Stimulated activated CD4-positive, alpha-beta T cell treated with anti-CD3 and anti-CD28 coated beads, Interleukin-1b, Interleukin-23, amount 100 ng/mL, for 48 hours (primary cell): ENCODE measurements around the gene TRPV4.

Experiments used
- DNase-seq: peaks from one replicate; pipeline ENCODE4 v3.0.0-alpha.2; 2020

The TRPV4 gene

DNA sequence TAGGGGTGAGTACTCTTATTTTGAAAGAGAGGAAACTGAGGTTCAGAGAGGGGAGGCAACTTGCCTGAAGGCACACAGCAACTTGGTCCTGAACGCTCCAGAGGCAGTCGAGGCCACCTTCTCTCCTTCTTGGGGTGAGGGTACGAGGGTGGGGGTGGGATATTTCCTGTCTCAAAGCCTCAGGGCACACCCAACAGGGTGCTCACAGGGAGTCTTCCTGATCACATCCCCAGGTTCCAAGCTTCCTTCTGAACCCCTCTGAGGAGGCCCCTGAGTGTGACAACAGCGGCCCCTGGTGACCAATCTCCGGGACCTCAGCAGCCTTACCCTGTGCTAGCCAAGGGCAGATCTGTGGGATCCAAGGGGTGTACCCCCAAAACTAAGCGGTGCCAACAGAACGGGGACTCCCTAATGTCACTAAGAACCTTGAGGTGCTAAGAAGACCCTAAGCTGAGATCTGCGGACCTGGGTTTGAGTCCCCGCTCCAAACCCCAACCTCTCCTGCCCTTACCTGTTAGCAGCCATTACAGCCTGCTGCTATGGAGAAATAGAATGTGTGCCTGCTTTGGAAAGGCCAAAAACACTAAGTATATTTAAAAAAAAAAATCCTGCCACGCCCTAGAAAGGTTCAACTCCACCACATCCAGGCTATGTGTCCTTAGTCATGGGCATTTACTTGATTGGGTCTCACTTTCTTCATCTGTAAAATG is 57.9 kb downstream of the TRPV4 start:
- DNase-seq, result peak; percentile 67

DNA sequence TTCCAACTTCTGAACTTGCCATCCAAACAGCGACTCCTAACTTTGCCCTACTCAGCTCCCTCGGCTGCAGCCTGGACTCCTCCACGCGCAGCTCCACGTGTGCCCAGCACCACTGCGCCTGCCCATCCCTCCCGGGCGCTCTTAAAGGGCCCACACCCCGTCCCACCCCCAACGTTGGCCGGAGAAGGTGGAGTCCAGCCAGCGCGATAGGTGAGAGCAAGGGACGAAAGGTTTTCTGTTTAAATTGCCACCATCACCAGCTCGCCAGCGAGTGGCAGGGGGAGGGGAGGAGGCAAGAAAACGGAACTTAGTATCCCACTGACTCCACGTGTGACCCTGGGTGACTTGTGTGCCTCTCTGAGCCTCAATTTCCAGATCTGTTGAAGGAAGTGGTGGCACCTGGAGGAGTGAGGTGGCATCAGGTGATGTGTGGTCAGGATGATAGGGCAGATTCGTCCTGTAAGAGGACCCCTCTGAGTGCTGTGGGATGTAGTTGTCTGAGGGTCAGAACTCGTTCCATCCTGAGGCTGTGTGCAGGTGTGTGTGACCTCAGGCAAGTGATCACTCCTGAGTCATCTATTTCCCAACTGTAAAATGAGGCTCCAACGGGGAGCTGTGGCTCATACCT is 59.7 kb downstream of the TRPV4 start:
- DNase-seq, result no peak

DNA sequence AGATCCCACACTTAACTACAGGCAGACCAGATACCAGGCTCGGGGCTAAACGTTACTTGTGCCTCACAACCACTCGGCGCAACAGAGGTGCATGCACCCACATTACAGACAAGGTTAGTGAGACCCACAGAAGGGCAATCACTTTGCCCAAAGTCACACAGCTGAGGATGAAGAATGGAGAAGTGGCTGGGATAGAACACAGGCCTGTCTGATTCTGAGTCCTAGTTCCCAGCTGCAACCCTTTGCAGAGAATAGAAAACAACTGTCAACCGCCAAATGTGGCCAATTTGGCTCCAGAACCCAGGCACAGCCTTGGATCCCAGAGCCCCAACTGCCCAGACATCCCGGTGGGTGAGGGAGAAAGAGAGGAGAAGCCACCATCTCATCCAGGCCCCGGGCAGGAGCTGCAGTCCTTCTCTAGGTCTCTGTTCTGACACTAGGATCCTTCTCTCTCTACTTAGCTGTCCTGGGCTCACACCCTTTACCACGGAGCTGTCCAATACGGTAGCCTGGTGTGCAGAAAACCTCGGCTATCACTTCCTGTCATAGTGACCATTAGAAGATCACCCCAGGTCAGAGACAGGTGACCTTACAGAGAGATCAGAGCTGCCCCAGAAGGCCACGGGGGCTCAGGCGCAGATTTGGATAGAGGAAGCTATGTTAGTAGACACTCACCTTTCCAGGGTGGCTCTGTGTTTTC is 60.4 kb downstream of the TRPV4 start:
- no peak for DNase-seq

DNA sequence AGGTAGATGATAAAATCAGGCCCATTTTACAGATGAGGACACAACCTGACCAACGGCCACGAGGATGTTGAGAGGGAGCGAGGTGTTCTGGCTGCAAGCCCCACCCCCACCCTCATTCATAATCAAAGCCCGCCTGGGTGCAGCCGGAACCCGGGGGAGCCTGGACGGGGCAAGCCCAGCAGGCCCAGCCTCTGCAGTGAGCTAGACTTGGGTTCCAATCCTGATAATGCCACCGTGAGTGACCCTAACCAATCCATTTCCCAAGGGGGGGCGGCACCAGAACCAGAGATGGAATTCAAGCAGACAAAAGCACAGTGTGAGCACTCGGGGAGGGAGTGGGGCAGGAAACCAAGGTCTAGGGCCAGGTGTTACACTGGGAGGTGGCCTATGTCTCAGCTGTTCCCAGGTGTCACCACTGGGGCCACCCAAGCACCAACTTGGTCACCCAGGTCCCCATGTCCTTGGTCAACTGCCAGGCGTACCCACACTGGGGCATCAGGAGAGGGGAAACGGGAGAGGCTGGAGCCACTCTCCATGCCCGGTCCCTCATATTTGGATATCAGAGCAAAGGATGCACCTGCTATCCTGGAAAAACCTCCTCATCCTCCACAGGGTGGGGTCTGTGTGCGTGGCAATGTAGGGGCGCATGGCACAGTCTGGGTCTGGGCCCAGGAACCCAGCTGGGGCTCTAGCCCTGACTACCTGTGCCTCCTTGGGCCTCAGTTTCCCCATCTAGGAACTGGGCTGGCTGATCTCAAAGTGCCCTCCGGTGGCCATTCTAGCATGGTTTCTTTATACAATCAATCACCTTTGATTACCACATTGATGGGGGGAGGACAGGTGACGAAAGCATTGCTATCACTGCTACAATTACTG is 61.2 kb downstream of the TRPV4 start:
- no peak for DNase-seq

DNA sequence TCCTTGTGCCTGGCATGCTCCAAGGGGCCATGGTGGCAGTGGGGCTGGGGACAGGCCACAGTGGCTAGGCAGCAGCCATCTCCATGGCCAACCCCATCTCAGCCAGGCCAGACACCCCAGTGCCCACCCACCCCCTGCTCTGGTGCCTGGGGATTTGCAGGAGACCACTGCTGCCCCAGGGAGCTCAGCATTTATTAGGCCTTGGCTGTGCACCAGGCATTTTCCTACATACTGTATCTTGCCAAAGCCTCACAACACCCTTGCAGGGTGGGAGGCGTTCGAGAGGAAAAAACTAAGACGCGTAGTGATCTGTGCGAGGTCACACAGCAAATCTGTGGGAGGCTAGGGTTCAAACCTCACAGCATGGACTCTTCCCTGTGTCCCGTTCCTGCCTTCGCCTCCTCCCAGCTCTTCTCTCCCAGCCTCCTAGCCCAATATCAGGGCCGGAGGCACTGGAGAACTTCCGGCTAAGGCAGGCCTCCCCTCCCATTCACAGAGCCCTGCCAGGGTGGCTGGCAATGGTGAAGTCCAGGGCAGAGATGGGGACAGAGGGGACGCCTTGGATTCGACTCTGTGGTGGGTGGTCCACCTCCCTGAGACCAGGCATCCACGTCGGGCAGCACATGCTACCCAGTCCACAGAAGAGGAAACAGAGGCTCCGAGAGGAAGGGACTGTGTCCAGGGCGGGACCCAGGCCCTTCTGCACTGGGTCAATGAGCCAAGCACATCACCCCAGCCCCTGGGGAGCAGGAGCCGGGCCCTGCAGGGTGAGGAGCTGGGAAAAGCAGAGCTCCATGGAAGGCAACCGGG is 62.1 kb downstream of the TRPV4 start:
- no peak for DNase-seq

DNA sequence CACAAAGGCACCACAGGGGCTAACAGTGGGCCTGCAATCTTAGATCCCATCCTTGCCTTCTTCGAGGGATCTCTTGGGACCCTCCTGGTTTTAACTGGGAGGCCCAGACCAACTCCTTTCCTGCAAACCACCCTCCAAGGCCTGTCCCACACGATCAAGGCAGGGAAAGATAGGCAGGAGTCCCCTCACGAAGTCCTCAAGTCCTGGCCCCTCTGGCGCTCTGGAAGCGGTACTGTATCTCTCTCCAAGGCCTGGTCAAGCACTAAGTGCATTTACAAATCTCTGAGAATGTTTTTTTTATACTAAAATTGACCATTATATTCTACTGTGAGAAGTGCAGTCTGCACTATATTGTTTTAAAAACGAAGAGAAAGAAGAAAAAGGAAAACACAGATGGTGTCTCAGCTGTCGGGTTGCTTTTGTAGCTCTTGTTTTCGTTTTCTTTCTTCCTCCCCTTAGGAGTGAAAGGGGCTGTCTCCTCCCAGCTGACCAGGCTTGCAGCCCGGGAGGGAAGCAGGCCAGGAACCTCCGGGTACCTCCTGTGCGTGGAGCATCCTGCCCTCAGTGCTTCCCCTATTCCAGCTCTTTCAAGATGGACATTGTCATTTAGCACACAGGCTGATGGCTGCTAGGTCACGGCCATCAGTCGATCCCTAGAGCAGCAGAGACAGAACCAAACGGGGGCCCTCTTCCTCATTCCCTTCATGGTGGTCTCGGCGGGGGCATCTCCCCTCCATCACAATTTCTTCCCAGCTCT is 62.9 kb downstream of the TRPV4 start:
- DNase-seq, result no peak

DNA sequence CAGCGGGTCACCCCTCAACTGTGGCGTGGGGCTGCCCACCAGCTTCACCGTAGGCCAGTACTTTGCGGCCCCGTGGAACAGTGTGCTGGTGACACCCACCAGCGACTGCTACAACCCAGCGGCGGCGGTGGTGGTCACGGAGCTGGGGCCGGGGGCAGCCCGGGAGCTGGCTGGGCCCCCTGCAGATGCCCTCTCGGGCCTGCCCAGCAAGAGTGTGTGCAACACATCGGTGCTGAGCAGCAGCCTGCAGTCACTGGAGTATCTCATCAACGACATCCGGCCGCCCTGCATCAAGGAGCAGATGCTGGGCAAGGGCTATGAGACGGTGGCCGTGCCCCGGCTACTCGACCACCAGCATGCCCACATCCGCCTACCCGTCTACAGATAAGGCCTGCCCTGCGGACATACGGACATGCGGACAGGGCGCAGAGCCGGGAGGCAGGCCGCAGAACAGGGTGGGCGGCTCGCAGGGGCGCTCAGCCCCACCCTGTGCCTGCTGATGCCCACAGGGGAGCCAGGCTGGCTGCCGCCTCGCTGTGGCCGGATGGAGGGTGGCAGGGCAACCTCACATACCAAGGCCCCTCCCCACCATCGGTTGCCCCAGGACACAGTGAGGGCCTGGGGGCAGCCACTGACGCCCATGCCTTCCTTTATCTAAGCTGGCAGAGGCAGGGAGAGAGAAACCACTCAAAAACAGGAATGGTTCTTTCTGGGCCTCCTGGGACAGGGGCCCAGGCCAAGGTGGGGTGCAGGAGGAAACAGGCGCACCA is 64.1 kb downstream of the TRPV4 start:
- no peak for DNase-seq

DNA sequence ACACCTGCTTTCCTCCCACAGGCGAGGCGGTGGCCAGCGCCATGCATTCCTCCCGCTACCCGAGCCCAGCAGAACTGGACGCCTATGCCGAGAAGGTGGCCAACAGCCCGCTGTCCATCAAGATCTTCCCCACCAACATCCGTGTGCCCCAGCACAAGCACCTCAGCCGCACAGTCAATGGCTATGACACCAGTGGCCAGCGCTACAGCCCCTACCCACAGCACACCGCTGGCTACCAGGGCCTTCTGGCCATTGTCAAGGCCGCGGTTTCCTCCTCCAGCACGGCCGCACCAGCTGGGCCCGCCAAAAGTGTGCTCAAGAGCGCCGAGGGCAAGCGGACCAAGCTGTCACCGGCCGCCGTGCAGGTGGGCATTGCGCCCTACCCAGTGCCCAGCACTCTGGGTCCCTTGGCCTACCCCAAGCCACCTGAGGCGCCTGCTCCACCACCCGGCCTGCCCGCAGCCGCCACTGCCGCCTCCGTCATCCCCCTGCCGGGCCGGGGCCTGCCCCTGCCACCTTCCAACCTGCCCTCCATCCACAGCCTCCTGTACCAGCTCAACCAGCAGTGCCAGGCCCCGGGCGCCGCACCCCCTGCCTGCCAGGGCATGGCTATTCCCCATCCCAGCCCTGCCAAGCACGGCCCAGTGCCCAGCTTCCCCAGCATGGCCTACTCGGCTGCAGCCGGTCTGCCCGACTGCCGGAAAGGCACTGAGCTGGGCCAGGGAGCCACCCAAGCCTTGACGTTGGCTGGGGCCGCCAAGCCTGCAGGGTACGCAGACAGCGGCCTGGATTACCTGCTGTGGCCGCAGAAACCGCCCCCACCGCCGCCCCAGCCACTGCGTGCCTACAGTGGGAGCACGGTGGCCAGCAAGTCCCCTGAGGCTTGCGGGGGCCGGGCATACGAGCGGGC is 65.0 kb downstream of the TRPV4 start:
- DNase-seq, result no peak

DNA sequence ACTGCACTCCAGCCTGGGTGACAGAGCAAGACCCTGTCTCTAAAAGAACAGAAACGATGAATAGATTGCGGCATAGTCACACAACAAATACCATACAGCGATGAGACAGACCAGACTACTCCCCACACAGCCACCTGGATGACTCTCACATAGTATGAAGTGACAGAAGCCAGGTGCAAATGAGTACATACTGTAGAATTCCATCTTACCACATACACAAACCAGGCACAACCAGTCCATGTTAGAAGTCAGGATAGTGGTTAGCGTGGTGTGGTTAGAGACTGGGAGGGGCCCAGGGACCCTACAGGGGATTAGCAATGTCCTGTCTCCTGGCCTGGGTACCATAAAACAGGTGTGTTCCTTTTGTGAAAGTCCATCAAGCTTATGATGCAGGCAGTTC is 65.7 kb downstream of the TRPV4 start:
- no peak for DNase-seq

DNA sequence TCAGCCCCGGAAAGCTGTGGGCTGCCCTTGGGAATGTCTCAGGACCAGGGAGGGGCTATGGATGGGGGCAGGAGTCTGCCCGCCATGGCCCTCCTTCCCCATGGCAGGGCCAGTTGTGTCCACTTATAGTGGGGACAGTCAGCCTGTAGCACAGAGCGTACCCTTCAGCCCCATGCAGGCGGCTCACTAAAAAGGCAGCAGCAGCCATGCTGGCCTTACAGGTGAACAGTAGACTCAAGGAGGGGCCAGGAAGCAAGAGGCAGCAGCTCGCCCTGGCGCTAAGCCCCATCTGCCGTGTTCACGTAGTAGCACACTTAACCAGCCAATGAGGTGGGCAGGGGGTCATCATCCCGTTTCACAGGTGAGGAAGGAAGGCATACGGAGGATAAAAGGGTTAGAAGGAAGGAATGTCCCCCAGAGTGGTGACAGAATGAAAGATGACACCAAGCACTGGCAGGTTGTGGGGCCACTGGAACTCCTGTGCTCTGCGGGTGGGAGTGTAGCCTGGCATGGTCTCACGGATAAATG is 66.9 kb downstream of the TRPV4 start:
- DNase-seq, result no peak

DNA sequence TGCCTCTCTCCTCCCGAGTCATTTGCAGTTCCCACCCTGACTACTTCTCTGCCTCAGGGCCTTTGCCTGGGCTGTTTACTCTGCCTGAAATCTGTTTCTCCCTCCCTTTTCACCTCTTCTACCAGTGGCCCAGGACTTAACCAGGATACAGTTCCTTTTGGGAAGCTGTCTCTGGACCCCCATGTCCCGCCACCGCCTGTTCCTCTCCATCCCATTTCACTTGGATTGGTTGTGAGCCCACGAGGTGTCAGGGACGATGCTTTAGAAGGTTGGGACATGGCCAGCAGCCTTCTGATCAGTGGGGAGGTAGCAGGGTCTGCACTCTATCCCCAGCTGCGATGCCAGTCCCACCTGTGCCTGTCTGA is 67.8 kb downstream of the TRPV4 start:
- no peak for DNase-seq

DNA sequence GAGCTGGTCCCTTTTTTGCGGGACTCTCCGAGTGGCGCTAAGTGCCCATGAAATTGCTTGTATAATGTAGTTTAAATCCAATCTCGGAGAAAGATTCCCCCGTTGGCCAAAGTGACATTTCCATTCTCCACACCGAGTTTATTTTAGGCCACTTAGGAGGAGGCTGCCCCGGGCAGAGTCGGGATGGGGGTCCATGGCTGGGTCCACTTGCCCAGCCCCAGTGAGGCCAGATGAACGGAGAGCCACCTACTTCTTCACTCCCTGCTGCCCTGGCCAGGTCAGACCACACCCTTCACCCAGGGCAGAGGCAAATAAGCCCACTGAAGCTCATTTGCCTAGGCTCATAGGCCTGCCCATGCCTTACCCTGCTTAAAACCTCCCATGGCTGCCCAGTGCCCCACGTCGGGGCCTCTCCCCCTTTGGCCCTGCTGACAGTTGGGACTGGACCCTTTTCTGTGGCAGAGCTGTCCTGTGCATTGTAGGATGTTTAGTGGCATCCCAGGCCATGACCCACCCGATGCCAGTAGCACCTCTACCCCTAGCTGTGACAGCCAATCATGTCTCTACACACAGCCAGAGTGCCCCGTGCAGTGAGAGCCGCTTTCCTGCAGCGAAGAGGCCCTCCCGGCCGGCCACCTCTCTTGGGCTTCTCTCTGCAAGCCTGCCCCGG is 68.3 kb downstream of the TRPV4 start:
- DNase-seq, result no peak

DNA sequence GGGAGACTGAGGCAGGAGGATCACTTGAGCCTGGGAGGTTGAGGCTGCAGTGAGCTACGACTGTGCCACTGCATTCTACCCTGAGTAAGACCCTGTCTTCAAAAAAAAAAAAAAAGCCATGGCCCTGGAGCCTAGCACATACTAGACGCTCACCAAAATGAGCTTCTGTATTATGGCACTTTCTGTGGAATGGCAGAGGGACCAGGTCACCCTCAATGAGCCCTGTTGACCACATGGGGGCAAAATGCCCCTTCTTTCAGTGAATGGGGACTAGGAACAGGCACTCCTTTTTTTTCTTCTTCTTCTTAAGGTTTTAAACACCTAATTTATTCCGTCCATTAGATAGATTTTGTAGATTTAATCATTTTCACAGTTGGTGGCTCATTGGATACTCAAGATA is 69.1 kb downstream of the TRPV4 start:
- DNase-seq, result no peak

DNA sequence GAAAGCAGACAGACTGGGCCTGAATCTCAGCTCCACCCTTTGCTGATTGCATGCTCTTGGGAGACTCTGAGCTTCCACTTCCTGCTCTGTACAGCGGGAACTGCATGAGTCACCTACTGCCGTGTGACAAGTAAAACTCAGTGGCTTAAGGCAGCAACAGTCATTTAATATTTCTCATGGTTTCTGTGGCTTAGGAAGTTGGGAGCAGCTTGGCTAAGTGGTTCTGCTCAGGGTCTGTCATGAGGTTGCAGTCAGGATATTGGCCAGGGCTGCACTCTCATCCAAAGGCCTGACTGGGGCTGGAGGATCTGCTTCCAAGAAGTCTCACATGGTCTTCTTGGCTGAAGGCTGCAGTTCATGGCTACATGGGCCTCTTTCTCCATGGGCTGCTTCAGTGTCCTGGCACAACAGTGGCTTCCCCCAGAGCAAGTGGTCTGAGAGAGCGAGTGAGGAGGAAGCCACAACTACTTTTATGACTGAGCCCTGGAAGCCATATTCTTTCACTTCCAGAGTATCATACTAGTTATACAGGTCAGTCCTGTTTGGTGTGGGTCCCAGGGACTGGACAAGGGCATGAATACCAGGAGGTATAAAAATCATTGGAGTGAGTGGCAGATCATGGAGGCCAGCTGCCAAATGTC is 69.9 kb downstream of the TRPV4 start:
- DNase-seq, result peak; percentile 22

DNA sequence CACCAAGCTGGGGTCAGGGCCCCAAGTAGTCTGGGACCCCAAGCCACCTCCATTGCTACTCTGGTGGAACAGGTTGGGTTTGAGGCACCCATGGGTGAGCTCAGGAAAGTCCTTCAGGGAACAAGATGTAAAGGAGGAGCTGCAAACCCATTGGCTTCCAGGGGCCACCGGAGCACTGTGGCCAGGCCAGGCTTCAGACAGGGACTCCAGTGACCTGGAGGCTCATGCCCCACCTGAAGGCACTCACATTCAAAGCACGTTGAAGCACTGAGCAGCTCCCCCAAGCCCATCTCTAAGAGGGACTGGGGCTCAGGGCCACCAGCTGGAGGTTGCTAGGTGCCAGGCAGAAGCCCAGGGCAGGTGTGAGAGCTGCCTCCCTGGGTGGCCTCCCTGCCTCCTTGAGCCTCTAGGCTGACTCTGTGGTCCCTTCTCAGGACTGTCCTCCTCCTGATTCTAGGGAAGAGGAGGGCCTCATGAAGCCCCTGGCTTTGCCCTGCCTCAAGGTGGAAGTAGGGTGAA is 70.5 kb downstream of the TRPV4 start:
- no peak for DNase-seq

DNA sequence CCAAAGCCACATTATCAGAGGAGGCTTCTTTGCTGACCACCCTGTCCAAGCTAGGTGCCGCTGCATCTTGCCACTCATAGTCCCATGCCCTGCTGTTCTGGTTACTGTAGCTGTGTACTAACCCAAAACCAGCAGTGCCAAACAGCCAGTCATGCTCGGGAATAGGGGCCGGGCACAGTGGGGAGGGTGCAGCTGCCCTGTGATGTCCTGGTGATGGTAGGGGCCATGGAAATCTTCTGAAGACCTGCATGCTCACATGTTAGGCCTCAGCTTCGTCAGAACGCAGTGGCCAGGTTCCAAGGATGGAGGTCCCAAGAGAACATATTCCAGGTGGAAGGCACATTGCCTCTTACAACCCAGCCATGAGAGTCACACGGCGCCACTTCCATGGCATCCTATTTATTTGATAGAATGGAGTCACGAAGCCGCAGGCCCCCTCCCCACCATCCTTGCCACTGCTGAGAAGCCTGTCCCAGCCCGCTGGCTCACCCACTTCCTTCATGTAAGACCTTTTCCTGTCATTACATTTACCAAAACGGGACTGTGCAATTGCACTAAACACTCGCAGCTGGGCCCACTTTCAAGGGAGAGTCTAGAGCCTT is 71.0 kb downstream of the TRPV4 start:
- DNase-seq, result no peak
